GM19043 (cell line): ENCODE measurements around the gene PAN3.
"Not testable (repeated sequence)": the region's sequence is repeated elsewhere in the genome, so short reads cannot be mapped to it uniquely, and the experiment has no call there.

Experiments
- ATAC-seq: cut with Tn5 transposase; IDR thresholded peaks from one replicate; pipeline ENCODE4 v1.9.1; 2021; ENCODE audit warnings: low read depth; ENCODE audit not compliant: unreplicated experiment

Gene PAN3

DNA sequence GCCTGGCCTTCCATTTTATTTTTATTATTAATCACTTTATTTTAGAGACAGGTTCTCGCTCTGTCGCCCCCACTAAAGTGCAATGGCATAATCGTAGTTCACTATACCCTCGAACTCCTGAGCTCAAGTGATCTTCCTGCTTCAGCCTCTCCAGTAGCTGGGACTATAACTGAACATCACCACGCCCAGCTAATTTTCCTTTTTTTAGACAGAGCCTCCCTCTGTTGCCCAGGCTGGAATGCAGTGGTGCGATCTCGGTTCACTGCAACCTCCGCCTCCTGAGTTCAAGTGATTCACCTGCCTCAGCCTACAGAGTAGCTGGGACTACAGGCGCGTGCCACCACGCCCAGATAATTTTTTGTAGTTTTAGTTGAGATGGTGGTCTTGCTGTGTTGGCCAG lies 6.7 kb upstream of the PAN3 start:
- no peak for ATAC-seq

DNA sequence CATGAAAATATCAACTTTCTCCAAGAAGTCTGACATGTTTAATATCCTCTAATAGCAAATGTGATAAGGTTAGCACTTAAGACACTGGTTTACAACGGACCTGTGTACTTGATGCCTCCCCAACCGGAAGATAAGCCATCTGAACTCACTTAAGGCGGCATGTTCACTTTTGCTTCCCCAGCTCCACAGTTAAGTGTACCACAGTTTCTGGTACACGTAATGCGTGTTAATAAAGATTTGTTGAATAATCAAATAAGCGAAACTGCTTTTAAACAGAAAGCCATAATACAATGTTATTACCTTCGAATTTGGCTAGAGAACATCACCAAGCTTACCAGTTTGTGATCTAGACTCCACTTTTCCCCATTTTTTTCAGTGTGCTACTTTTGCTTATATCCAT lies 1.4 kb upstream of the PAN3 start:
- no peak for ATAC-seq

DNA sequence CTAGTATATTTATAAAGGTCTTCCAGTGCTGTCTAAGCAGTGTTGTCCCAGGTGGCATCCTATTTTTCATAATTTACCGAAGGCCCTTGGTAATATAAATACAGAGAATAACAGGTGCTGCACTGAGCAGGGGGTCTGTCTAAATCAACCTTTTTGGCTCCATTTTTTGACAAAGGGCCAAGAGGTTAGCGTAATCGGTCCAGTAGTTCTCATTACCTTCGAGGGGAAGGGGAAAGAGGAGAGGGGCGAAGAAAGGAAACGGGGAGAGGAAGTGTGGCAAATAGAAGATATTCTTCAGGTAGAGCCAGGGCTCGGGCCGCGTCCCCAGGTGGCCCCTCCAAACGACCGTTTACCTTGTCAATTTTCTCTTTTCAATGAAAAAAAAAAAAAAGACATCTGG lies 749 bp upstream of the PAN3 start:
- ATAC-seq: no peak

DNA sequence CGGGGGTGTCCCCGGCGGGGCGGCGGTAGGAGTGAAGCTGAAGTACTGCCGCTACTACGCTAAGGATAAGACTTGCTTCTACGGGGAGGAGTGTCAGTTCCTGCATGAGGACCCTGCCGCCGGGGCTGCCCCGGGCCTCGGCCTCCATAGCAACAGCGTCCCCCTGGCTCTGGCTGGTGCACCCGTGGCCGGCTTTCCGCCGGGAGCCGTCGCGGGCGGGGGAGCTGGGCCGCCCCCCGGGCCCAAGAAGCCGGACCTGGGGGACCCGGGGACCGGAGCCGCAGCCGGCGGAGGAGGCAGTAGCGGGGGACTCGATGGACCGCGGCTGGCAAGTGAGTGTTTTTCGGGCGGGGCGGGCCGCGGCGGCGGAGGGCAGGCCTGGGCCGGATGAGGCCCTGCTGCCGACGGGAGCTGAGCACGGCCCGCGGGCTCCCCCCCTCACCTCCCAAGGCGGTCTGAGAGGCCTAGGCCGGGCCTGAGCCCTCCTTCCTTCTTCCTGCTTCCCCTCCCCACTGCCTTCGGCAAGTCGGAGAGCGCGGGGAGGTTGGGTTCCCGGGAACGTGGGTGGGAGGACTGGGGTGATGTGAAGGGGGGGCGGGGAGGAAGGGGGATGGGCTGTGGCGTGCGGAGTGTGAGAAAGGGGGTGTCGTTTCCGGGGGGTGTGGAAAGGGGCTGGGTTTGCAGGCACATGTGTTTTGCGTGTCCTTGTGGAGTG lies 568 bp downstream of the PAN3 start:
- peak; percentile 51 for ATAC-seq

DNA sequence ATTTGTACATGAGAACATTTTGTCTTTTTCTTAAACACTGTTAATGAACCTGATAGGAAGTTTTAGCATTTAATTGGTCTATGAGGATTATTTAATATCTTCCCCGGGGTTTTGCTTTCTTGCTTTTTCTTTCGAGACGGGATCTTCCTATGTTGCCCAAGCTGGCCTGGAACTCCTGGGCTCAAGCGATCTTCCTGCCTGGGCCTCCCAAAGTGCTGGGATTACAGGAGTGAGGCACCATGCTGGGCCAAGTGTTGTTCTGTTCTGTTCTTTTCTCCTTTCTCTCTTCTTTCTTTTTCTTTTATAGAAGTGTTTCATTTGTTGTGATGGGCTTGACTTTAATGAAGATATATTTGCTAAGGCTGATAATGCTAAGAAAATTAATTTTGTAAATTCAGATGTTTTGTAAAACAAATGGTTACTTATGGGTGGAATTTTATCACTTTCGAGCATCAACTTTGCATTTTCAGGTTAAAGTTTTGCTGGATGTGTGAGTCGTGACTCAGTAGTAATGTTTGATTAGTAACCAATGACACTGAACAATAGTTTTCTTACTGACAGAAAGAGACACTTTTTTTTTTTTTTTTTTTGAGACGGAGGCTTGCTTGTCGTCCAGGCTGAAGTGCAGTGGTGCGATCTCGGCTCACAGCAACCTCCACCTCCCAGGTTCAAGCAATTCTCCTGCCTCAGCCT lies 2.2 kb downstream of the PAN3 start:
- no peak for ATAC-seq

DNA sequence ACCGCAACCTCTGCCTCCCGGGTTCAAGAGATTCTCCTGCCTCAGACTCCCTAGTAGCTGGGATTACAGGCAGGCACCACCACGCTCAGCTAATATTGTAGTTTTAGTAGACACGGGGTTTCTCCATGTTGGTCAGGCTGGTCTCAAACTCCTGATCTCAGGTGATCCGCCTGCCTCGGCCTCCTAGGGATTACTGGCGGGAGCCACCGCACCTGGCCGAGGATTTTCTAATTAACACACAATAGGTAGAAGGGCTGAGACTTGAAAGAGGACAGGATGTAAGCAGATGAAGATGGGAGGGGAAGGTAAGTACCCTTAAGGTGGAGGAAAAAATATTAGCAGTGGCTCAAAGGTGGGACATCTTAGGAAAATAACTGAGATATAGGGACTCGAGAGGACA lies 3.2 kb downstream of the PAN3 start:
- ATAC-seq: not testable (repeated sequence)

DNA sequence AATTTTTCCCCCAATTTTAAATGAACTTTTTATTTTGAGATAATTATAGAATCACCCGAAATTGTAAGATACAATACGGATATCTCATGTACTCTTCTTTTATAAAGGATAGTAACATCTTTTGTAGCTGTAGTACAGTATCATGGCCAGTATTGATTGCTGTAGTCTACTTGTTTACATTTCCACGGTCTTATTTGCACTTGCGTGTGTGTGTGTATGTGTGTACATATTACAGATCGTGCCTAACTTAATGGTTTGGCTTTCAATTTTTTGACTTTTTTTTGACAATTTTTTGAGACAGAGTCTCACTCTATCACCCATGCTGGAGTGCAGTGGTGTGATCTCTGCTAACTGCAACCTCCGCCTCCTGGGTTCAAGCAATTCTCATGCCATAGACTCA lies 6.7 kb downstream of the PAN3 start:
- no peak for ATAC-seq

DNA sequence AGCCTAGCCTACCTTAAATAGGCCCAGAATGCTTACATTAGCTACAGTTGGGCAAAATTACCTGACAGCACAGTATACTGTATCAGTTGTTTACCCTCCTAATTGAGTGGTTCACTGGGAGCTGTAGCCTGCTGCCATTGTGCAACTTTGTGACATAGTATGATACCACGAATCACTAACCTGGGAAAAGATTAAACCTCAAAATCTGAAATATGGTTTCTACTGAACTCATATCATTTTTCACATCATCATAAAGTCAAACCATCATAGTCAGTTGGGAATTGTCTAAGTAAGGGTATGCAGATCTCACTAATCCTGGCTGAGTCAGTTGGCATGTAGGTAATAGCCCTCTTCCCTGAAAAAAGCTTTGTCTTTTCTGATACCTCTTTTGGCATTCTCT lies 9.2 kb downstream of the PAN3 start:
- no peak for ATAC-seq

DNA sequence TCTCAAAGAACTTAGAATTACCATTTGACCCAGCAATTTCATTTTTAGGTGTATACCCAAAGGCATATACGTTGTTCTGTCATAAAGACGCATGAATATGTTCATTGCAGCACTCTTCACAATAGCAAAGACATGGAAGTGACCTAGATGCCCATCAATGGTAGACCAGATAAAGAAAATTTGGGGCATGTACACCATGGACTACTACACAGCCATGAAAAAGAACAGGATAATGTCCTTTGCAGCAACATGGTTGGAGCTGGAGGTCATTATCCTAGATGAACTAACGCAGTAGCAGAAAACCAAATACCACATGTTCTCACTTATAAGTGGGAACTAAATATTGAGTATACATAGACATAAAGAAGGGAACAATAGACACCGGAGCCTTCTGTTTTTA lies 20.7 kb downstream of the PAN3 start:
- ATAC-seq: no peak

DNA sequence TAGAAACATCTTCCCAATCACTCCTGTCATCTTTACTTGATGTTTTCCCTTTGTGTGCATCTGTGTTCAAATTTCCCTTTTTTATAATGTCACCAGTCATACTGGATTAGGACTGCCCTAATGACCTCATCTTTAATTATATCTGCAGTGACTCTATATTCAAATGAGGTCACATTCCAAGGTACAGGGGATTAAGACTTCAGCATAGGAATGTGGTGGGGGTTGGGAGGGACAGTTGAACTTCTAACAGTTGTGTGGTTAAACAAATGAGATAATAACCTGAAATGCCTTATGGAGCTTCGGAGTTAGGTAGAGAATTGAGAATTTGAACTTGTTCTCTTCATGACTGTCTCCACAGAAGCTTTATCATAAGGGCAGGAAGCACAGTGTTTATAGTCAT lies 23.0 kb downstream of the PAN3 start:
- ATAC-seq: no peak

DNA sequence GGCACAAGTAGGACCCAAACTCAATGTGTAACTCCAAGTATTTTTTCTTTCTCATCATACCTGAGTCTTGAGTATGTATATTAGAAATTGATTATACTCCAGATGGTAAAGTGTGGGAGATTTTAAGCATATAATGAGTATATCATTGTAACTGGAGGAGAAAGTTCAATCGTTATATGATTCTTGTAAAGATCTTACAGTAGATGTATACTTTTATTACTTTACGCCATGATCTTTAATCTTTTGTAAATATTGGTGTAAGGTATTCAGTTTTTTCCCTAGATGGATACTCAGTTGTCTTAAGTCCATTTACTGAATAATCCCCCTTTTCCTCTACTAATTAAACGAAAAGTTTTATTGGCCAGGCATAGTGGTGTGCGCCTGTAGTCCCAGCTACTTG lies 25.2 kb downstream of the PAN3 start:
- no peak for ATAC-seq

DNA sequence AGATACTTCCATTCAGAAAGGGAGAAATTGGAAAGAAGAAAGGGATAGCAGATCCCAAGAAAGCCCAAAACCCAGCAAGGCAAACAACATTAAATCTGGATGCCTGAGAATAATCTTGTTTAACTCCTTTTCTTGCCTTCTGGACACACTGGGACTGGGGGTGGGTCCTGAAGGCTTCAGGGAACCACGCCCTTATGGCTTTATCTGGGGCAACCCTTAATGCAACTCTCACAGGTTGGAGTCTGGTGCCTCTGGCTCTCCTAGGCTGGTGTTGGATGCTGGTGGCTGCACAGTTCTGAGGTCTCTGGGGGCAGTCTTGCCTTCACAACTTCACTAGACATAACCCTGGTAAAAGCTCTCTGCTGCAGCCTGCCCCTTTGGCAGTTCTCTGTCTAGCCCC lies 27.9 kb downstream of the PAN3 start:
- no peak for ATAC-seq

DNA sequence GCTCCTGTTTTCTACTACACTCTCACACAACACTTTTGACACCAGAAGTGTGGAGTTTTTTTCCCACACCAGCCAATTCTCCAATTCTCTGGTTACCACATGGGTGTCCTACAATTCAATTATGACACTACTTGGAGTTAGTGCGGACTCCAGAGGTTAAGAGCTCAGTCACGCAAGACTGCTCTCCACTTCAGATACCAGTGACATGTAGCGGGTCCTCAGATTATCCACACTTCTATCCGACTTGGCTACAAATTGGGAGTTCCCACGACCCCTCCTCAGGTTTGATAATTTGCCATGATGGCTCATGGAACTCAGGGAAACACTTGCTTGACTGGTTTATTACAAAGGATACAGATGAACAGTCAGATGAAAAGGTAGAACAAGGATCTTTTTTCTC lies 32.9 kb downstream of the PAN3 start:
- no peak for ATAC-seq

DNA sequence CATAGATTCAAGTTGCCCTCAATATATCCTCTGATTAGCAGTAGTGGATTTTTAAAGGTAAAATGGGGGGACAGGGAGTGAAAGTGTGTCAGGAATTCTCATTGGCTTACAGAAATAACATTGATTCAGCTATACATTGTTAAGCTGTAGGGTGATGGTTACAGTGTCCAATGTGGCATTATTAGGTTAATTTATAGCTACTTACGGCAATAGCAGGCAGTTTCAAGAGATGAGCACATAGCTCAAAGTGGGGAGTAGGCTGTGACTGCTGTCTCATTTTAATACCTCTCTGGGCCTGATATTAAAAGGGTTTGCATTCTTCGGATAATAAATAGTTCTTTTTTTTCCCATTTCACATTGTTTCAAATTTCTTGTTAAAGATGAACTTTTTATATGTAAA lies 34.6 kb downstream of the PAN3 start:
- ATAC-seq: no peak

DNA sequence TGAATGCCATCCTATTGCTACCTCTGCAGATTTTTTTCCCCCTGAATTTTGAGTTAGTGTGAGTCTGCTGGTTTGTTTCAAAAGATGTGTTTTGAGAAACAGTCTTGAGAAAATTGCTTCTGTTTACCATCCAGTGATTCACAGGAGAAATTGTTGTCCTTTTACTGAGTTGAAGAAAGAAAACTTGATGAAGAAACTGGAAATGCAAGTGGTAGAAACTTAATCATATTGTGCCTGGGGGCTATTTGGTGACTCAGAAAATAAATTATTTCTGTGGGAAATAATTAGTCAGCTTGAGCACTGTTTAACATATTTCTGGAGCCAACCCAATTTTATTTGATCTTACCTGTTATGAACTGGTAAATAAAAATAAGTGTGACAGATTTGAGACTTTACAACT lies 35.4 kb downstream of the PAN3 start:
- ATAC-seq: no peak

DNA sequence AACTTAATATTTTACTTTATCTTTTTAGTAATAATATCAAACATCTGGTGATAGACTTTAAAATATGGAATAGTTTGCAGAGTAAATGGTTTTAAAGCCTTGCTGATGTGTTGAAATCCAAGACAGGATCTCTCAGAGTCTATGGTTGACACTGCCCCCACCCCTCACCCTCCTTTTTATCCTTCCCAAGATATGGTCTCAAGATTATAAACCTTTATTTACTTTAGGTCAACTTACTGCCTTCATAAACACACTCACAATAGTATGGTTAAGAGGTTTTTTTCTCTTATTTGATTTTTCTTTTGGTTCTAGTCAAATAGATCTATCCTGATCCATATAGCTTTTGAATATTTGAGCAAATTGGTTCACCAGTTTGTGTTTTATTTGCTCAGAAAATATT lies 39.0 kb downstream of the PAN3 start:
- no peak for ATAC-seq

DNA sequence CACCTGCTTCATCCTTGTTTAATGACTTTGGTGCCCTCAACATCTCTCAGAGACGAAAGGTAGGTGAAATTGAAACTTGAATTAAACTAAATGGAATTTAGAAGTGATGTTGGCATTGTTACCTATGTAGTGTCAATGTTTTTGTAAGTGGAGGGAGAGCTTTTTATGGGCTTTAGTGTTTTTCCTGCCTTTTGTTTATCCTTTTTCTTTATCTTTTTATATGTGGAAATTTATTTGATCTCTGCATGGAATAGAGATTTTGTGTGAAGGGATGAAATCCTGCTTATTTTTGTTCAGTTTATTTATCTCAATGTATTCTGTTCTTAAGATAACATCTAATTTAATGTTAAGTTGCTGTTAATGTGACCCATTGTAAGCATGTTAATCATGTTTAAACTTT lies 39.5 kb downstream of the PAN3 start:
- no peak for ATAC-seq

DNA sequence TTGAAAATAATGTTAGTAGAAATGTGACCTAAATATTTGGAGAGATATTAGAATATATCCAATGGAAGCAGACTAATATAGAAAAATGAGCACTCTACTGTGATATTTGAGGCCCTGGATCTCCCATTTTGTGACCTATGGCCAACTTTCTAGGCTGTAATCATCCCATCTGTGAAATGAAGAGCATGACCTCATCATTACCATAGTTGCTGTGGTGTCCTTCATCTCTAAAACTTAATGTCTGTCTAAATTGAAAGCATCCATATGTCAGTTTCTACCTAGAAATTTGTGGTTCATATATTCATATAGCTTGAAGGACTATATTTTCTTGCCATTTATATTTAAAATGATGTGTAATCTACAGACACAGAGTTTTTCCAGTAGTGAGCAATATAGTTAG lies 41.6 kb downstream of the PAN3 start:
- ATAC-seq: no peak

DNA sequence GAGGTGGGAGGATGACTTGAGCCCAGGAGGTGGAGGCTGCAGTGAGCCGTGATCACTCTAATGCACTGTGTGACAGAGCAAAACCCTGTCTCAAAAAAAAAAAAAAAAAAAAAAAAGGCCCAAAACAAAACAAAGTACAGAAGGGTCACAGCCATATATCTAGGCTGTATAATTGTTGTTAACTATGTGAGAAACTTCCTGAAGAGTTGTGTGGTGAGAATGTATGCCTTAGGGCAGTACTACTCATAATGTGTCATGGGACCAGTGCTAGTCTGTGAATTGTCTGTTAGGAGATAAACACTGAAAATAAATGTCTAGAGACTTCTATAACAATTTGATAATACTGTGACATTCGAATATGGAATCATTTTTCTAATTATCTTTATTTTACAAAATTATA lies 43.1 kb downstream of the PAN3 start:
- ATAC-seq: no peak

DNA sequence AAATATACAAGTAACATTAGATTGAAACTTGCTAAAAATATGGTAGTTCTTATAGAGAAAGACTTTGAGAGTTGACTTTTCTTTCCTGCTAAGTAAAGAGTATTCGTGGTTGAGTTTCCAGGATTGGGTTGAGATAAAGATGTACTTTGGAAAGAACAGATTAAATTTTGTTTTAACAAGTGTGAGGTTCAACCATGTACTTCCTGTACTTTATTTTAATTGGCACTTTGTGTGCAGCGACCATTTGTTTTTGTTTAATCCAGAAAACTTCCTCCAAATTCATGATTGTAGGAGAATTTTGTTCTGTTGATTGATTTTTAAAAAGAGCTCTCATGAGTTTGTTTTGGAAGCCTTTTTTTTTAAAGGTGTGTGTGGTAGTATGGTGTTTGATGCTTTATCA lies 46.9 kb downstream of the PAN3 start:
- ATAC-seq: no peak

DNA sequence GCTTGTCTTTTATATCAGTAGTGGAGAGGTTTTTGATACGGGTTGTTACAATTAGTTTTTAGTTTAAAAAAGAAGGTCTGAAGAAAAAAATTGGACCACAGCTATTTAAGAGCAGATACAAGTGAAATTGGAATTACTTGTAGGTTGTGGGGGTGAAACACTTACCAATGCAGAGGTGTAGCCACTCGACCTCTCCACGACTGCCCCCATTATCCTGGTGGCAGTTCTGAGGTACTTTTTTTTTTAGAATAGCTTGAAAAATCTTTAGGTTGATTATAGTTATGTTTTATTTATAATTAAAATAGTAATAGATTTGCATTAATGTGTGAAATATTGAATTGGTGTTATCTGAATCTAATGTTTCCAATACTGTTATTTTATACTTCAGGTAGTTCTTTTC lies 60.7 kb downstream of the PAN3 start:
- no peak for ATAC-seq

DNA sequence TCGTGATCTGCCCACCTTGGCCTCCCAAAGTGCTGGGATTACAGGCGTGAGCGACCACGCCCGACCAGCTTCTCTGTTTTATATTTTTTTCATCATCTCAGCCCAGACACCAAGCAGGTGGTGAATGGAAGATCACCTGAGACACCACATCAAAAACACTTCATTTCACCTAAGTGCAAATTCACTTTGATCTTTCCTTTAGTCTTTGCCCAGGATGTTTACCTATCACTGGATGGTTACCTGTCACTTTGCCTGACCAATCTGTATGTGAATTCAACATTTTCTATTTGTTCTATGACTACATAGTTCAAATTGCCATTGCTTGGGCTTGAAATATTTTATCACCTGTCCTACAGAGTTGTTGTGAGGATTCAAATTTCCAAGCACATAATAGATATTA lies 65.7 kb downstream of the PAN3 start:
- ATAC-seq: no peak
